Choroid plexus epithelial cell (primary cell): ENCODE measurements around the gene LRRC8D.
A peak's percentile ranks its signal among the peaks of the same experiment; 100 is the strongest.

ENCODE experiments used
- DNase-seq: peaks from one replicate; pipeline ENCODE4 v3.0.0-alpha.2; 2010; ENCODE audit warnings: low read depth
- H3K4me3 ChIP-seq: 2 replicates; pipeline ENCODE4 v1.5.1; 2011; ENCODE audit warnings: low read depth, mild to moderate bottlenecking, control low read depth, low read length, moderate library complexity
- TF ChIP-seq, protein P1 (sequence below): conservative IDR thresholded peaks from 2 replicates; pipeline ENCODE4 v1.5.1; 2011; ENCODE audit warnings: low read depth, mild to moderate bottlenecking, control low read depth, inconsistent platforms, low read length, moderate library complexity

The LRRC8D gene

DNA sequence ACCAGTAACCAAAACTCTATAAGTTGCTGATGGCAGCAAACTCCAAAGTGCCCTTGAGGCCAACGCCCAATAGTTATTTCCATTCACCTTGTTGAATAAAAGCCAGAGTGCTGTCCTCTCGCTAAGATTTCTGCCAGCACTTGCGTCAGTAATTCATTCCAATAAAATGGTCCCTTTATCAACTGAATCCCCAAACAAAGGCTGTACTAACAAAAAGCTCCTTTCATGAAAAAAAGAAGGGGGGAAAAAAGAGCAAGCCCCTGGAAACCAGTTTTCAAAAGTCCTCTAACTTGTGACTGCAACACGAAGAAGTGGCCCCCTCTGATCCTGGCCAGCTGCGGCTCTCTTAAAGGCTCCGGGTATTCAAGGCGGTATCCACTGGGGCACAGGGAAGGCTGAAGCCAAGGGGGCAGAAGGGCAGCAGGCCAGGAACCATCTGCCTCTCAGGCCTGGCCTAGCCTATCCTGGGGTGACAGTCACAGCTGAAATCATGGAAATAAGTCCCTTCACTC is 118.3 kb downstream of the LRRC8D start:
- TF ChIP-seq, protein P1, sequence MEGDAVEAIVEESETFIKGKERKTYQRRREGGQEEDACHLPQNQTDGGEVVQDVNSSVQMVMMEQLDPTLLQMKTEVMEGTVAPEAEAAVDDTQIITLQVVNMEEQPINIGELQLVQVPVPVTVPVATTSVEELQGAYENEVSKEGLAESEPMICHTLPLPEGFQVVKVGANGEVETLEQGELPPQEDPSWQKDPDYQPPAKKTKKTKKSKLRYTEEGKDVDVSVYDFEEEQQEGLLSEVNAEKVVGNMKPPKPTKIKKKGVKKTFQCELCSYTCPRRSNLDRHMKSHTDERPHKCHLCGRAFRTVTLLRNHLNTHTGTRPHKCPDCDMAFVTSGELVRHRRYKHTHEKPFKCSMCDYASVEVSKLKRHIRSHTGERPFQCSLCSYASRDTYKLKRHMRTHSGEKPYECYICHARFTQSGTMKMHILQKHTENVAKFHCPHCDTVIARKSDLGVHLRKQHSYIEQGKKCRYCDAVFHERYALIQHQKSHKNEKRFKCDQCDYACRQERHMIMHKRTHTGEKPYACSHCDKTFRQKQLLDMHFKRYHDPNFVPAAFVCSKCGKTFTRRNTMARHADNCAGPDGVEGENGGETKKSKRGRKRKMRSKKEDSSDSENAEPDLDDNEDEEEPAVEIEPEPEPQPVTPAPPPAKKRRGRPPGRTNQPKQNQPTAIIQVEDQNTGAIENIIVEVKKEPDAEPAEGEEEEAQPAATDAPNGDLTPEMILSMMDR: no peak
- no peak for DNase-seq
- no peak overlapping the region for H3K4me3 ChIP-seq

DNA sequence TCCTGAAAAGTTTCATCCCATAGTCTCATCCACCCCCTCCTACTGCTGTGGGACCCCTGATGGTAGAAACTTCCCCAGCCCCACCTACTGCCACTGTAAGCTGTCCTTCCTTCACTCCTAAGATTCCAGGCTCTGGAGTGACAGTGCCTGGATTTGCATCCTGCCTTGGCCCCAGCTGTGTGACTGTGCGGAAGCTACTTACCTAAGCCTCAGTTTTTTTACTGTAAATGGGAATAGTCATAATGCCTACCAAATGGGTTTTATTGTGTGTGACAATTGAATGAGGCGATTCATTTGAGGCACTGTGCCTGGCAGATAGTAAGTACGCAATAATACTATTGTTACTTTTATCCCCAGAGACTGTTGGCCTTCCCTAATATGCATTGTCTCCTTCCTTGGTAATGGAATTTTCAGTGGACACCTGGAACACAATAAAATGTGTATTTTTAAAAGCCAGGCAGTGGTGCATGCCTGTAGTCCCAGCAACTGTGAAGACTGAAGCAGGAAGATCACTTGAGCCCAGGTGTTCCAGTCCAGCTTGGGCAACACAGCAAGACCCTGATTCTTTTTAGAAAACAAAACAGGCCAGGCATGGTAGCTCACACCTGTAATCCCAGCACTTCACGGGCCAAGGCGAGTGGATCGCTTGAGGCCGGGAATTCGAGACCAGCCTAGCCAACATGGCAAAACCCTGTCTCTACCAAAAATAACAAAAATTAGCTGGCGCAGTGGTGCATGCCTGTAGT is 119.0 kb downstream of the LRRC8D start:
- H3K4me3 ChIP-seq: no peak overlapping the region
- TF ChIP-seq, protein P1: no peak
- no peak for DNase-seq

DNA sequence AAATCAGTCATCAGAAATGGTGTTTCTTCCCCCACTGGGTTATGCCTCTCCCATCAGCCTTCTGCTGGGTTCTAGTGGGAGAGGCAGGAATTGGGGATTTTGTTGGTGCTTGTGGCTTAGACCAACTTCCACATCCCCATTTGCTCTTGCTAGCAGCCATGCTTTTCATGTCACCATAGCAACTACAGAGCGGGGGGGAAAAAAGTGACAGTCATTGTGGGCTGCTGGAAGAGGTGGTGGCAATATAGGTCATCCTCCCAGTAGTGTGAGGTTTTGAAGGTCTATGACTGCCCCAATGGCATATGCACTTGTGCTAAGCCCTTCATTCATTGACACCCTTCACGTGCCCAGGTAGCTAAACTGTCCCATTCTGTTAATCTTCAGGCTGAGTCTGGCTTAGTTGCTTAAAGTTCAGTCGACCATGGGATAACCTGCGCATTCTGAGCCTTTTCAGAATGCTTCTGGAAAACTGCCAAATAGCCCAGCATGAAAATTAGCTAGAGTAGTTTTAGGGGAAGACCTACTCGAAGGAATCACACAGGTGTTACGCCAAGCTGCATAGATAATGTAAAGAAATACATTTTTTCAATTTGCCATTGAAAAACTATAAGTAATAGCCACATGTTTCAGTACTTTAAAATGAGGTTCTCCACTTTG is 120.4 kb downstream of the LRRC8D start:
- no peak for DNase-seq
- TF ChIP-seq, protein P1: no peak
- no peak overlapping the region for H3K4me3 ChIP-seq

DNA sequence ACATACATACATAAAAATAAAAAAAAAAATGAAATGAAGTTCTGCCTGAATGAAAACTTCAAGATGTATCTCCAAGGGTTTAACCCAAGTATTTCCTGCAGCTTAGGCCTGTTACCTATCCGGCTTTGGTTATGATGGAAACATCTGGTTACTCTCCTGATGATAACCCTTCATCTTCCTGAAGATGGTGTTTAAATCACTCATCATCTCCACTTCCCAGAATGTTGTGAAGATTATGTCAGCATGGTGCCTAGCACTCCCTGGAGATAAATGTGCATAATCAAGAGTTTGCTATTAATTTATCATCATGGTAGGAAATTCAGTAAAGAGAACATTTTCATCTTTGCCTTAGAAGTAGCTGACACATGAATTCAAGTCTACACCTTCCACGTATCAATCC is 121.2 kb downstream of the LRRC8D start:
- H3K4me3 ChIP-seq: no peak overlapping the region
- TF ChIP-seq, protein P1: no peak
- DNase-seq: no peak

GRCh38 chr1:89942825-89943658 is 122.2 kb downstream of the LRRC8D start:
- no peak overlapping the region for H3K4me3 ChIP-seq
- TF ChIP-seq, protein P1: no peak
- peak; percentile 88 for DNase-seq

DNA sequence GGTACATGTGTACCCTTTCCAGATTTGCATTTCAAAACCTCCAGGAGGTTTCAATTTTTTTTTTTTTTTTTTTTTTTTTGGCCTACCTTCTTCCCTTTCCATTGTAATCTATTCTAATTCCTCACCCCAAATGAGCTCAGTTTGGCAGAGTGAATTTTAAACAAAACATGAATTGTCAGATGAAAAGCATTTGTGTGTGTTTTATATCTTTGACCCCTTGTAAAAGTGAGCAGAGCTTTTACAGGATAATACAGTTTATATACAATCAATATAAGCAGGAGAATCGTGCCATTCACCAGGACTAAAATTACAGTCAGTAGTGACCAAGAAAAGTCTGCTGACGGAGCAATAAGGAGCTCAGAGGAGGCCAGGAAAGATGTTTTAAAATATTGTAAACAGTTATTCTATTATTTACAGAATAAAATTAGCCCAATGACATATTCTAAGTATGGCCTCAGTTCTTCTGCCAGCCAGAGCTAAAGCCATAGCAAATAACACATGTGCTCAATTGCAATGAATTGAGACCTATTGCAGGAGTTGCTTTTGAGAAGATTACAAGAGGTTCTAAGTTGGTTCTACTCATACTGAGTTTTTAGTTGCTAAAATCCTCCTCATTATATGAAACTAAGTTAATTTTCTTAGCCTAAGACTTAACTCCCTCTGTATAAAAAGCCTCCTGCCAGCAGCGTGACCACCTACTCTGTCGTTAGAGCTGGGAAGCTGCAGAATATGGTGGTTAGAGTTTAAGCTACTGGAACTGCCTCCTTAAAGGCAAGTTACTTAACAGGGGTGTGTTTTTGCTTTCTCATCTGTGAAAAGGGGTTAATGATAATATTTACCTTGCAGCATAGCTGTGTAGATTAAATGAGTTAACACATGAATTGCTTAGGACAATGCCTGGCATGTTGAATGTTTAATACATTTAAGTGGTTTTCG is 123.3 kb downstream of the LRRC8D start:
- no peak for DNase-seq
- H3K4me3 ChIP-seq: no peak overlapping the region
- TF ChIP-seq, protein P1: no peak
